AG09309 (cell line): ENCODE data around the gene HUNK.
"Not testable (repeated sequence)": the region's sequence is repeated elsewhere in the genome, so short reads cannot be mapped to it uniquely, and the experiment has no call there.

ENCODE experiments used
- DNase-seq: peaks from one replicate; pipeline ENCODE4 v3.0.0-alpha.2; 2010; ENCODE audit warnings: low read depth
- H3K4me3 ChIP-seq: 2 replicates; pipeline ENCODE4 v1.5.1; 2011; ENCODE audit warnings: mild to moderate bottlenecking, low read depth, low read length, moderate library complexity; ENCODE audit not compliant: control insufficient read depth
- TF ChIP-seq, protein P1 (sequence below): IDR thresholded peaks from 2 replicates; pipeline ENCODE4 v1.5.1; 2011; ENCODE audit warnings: mild to moderate bottlenecking, low read depth, low read length, inconsistent platforms; ENCODE audit not compliant: insufficient read depth, control insufficient read depth; ENCODE audit errors: missing control alignments

HUNK gene

DNA sequence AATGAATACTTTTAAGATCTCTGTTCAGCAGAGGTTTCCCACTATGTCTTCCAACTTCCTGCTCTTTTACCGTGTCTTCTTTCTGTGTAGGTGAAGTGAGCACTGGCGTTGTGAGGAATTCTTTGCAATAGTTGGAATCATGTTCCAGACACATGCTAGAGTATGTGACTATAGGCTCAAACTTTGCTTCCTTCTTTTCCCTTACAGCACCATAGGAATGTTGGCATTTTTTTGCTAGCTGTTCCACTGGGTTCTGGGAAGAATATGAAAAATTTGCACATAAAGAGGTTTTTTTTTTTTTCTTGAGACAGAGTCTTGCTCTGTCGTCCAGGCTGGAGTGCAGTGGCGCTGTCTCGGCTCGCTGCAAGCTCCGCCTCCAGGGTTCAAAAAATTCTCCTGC, 15.7 kb upstream of the HUNK start:
- DNase-seq, result no peak
- no peak overlapping the region for H3K4me3 ChIP-seq
- TF ChIP-seq, protein P1, sequence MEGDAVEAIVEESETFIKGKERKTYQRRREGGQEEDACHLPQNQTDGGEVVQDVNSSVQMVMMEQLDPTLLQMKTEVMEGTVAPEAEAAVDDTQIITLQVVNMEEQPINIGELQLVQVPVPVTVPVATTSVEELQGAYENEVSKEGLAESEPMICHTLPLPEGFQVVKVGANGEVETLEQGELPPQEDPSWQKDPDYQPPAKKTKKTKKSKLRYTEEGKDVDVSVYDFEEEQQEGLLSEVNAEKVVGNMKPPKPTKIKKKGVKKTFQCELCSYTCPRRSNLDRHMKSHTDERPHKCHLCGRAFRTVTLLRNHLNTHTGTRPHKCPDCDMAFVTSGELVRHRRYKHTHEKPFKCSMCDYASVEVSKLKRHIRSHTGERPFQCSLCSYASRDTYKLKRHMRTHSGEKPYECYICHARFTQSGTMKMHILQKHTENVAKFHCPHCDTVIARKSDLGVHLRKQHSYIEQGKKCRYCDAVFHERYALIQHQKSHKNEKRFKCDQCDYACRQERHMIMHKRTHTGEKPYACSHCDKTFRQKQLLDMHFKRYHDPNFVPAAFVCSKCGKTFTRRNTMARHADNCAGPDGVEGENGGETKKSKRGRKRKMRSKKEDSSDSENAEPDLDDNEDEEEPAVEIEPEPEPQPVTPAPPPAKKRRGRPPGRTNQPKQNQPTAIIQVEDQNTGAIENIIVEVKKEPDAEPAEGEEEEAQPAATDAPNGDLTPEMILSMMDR, result no peak

DNA sequence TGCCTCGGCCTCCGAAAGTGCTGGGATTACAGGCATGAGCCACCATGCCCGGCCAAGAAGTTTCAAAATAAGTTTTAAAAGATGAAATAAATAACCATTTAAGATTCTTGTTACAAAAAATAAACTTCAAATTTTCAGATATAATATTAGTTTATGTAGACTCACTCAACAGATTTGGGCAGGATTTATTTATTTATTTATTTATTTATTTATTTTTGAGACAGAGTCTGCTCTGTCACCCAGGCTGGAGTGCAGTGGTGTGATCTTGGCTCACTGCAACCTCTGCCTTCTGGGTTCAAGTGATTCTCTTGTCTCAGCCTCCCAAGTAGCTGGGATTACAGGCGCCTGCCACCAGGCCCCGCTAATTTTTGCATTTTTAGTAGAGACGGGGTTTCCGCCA, 15.2 kb upstream of the HUNK start:
- not testable (repeated sequence) for H3K4me3 ChIP-seq, DNase-seq

DNA sequence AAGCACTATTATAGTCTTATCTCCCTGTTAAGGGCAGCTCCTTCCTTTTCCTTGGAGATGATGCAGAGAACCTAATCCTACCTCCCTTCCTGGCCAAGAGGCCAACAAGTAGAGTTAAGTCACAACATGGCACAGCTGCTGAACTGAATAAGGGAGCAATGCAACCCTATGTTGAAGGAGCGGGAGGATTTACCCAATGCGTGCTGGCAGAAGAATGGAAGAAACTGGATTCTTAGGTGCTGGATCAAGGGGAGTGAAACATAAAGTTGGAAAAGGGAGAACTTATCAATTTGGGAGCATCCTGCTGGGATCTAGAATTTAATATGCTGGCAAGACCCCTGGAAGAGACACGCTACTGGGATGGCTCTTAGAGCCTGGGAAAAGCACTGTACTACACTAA, 12.0 kb upstream of the HUNK start:
- TF ChIP-seq, protein P1, result no peak
- DNase-seq, result no peak
- no peak overlapping the region for H3K4me3 ChIP-seq

DNA sequence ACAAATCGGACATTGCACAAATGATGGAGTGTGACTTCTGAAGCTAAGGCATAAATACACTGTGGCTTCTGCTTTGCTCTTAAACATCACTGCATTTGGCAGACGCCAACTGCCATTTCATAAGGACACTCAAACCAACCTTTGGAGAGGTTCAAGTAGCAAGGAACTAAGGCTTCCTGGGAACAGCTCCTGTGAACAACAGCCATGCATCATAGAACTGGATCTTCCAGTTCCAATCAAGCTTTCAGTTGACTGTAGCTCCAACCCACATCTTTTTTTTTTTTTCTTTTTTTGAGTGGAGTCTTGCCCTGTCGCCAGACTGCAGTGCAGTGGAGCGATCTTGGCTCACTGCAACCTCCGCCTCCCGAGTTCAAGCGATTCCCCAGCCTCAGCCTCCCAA, 10.7 kb upstream of the HUNK start:
- DNase-seq, result no peak
- H3K4me3 ChIP-seq, result no peak overlapping the region
- TF ChIP-seq, protein P1, result no peak

DNA sequence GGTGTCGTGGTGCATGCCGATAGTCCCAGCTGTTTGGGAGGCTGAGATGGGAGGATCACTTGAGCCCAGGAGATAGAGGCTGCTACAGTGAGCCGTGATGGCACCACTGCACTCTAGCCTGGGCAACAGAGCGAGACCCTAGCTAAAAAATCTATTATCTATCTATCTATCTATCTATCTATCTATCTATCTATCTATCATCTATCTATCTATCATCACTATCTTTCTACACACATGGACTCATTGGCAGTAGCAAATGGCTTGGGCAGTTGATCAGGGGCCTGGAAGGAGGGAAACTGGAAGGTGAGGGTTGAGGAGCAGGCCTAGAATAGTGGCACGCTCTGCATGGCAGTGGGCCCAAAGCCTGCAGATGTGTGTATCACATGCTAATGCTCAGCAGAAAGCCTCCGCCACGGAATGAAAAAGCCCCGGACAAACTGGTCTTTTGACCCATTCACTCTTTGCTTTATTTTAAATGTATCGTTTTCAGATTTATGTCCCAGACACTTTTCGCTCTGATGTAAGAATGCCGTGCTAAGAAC, 7.3 kb upstream of the HUNK start:
- H3K4me3 ChIP-seq, result no peak overlapping the region
- TF ChIP-seq, protein P1, result no peak
- DNase-seq, result no peak

DNA sequence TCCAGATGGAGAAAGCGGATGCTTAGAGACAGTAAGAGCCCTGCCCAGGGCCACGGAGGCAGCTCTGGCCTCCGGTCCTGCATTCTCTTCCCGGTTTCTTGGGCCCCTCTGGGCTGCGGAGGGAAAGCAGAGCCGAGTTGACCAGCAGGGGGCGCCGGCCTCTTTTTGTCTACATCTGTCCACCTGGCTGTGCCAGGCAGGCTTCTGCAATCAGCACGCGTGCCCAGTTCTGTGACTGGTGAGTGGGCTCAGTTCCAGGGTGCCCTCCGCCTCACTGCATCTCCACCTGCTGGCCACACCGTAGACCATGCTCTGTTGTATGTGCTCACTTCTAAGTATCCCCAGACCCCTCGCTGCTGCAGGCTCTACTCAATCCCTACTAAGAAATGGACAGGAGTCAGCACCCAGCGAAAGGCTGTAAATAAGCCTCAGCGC, 6.7 kb upstream of the HUNK start:
- no peak overlapping the region for H3K4me3 ChIP-seq
- DNase-seq, result no peak
- TF ChIP-seq, protein P1, result peak; percentile 92

DNA sequence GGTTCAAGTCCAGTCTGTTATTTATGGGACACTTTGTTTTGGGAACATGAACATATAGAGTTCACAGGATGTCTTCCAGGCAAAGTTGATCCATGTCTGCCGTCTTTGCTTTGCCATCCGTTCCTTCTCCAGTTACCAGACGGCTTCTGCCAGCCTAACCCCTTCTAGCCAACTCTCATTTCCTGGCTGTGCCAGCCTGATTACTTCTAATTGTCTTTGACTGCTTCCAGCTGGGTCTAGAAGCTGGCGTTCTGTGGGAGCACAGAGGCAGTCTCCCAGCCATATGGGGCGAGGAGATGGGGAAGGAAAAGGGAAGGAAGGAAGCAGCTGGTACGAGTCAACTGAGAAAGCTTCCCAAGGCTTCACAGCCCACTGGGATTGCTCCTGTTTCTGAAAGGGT, 3.1 kb upstream of the HUNK start:
- TF ChIP-seq, protein P1, result no peak

More for the DNA sequence above, 3.1 kb upstream of the HUNK start:
- no peak for DNase-seq
- no peak overlapping the region for H3K4me3 ChIP-seq
